ENCODE measurements around the gene AQP7.
"Not testable (repeated sequence)": the region's sequence is repeated elsewhere in the genome, so short reads cannot be mapped to it uniquely, and the experiment has no call there.

DNA sequence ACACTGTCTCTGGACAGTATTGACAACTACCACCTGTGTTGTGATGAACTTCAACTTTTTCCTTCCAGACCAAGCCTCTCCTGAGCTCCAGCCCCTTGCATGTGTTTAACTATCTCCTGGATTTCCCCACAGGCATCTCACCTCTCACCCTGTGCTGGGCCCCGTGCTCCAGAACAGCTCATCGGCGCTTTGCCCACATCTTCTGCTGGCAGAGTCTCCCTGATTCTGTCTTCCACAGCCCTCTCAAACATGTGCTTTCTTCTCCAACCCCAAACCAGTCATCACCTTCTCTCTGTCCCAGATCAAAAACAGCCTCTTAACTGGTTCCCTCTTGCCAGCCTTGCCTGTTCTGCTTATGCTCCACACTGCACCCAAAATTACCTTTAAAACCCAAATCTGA, 8.4 kb downstream of the AQP7 start:
- TF ChIP-seq, protein P1, sequence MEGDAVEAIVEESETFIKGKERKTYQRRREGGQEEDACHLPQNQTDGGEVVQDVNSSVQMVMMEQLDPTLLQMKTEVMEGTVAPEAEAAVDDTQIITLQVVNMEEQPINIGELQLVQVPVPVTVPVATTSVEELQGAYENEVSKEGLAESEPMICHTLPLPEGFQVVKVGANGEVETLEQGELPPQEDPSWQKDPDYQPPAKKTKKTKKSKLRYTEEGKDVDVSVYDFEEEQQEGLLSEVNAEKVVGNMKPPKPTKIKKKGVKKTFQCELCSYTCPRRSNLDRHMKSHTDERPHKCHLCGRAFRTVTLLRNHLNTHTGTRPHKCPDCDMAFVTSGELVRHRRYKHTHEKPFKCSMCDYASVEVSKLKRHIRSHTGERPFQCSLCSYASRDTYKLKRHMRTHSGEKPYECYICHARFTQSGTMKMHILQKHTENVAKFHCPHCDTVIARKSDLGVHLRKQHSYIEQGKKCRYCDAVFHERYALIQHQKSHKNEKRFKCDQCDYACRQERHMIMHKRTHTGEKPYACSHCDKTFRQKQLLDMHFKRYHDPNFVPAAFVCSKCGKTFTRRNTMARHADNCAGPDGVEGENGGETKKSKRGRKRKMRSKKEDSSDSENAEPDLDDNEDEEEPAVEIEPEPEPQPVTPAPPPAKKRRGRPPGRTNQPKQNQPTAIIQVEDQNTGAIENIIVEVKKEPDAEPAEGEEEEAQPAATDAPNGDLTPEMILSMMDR (IDR thresholded peaks at IDR 0.05) = not testable (repeated sequence)
- not testable (repeated sequence) for TF ChIP-seq POLR2A (IDR thresholded peaks at IDR 0.05)

Data from esophagus squamous epithelium (tissue), 4 donors.